WI38 (cell line): ENCODE results near the gene NSD1.

Experiments
- H3K4me3 ChIP-seq: 2 replicates; pipeline ENCODE4 v1.5.1; 2011; ENCODE audit warnings: low read depth, mild to moderate bottlenecking, control low read depth, low read length
- CTCF ChIP-seq: IDR thresholded peaks from 2 replicates; pipeline ENCODE4 v1.5.1; 2012; ENCODE audit warnings: low read depth, mild to moderate bottlenecking, control low read depth, low read length

Gene NSD1

GRCh38 chr5:177306674-177307543, 173.3 kb downstream of the NSD1 start:
- no peak overlapping the region for H3K4me3 ChIP-seq
- no peak for TF ChIP-seq CTCF

GRCh38 chr5:177307544-177308363, 174.2 kb downstream of the NSD1 start:
- no peak for TF ChIP-seq CTCF
- no peak overlapping the region for H3K4me3 ChIP-seq

GRCh38 chr5:177308740-177309139, 175.2 kb downstream of the NSD1 start:
- TF ChIP-seq CTCF: no peak
- no peak overlapping the region for H3K4me3 ChIP-seq

GRCh38 chr5:177309351-177310191, 176.0 kb downstream of the NSD1 start:
- no peak overlapping the region for H3K4me3 ChIP-seq
- TF ChIP-seq CTCF: peak; percentile 74

GRCh38 chr5:177310332-177310731, 176.8 kb downstream of the NSD1 start:
- H3K4me3 ChIP-seq: peak overlapping the region; percentile 66

More at GRCh38 chr5:177310332-177310731, 176.8 kb downstream of the NSD1 start:
- TF ChIP-seq CTCF: no peak
